ENCODE data around the gene WBP2.

WBP2 gene

GRCh38 chr17:75855310-75856061 is at the start of gene WBP2:
WBP2 (minus strand) TSS chr17:75855335; CDS start chr17:75855297, 38 bp downstream.
- peak; percentile 99 for DNase-seq (ENCODE audit: low spot score)

- no peak for DNase-seq (ENCODE audit: low spot score)
Observed at GRCh38 chr17:75902406-75902805, 47.3 kb upstream of the WBP2 start.

GRCh38 chr17:75901727-75902126 is 46.6 kb upstream of the WBP2 start:
- DNase-seq (ENCODE audit: low spot score) = no peak

- no peak for DNase-seq (ENCODE audit: low spot score)
Observed at GRCh38 chr17:75900691-75901533, 45.8 kb upstream of the WBP2 start.

GRCh38 chr17:75899767-75900468 is 44.8 kb upstream of the WBP2 start:
- no peak for DNase-seq (ENCODE audit: low spot score)

- DNase-seq (ENCODE audit: low spot score) = no peak
Observed at GRCh38 chr17:75899353-75899752, 44.2 kb upstream of the WBP2 start.

- DNase-seq (ENCODE audit: low spot score) = no peak
Observed at GRCh38 chr17:75898791-75899190, 43.7 kb upstream of the WBP2 start.

GRCh38 chr17:75898065-75898464 is 42.9 kb upstream of the WBP2 start:
- no peak for DNase-seq (ENCODE audit: low spot score)

- DNase-seq (ENCODE audit: low spot score) = no peak
Observed at GRCh38 chr17:75897160-75898019, 42.3 kb upstream of the WBP2 start.

GRCh38 chr17:75896415-75897159 is 41.5 kb upstream of the WBP2 start, which contains the start of gene TRIM65:
TRIM65 (minus strand) TSS chr17:75896951; CDS start chr17:75896937, 14 bp downstream.
- peak; percentile 85 for DNase-seq (ENCODE audit: low spot score)

- no peak for DNase-seq (ENCODE audit: low spot score)
Observed at GRCh38 chr17:75895370-75896155, 40.4 kb upstream of the WBP2 start.

- no peak for DNase-seq (ENCODE audit: low spot score)
Observed at GRCh38 chr17:75894049-75894733, 39.1 kb upstream of the WBP2 start.

- no peak for DNase-seq (ENCODE audit: low spot score)
Observed at GRCh38 chr17:75893305-75894048, 38.3 kb upstream of the WBP2 start.

- no peak for DNase-seq (ENCODE audit: low spot score)
Observed at GRCh38 chr17:75892556-75893224, 37.6 kb upstream of the WBP2 start.

- no peak for DNase-seq (ENCODE audit: low spot score)
Observed at GRCh38 chr17:75891605-75892555, 36.7 kb upstream of the WBP2 start.

- DNase-seq (ENCODE audit: low spot score) = no peak
Observed at GRCh38 chr17:75891022-75891604, 36.0 kb upstream of the WBP2 start.
